HG03432 (cell line): ENCODE data around the gene UBE2L3.
"Not testable (repeated sequence)": the region's sequence is repeated elsewhere in the genome, so short reads cannot be mapped to it uniquely, and the experiment has no call there.

ENCODE experiments used
- ATAC-seq: cut with Tn5 transposase; IDR thresholded peaks from one replicate; pipeline ENCODE4 v1.9.1; 2021; ENCODE audit warnings: mild to moderate bottlenecking, moderate library complexity; ENCODE audit not compliant: unreplicated experiment

Gene UBE2L3

DNA sequence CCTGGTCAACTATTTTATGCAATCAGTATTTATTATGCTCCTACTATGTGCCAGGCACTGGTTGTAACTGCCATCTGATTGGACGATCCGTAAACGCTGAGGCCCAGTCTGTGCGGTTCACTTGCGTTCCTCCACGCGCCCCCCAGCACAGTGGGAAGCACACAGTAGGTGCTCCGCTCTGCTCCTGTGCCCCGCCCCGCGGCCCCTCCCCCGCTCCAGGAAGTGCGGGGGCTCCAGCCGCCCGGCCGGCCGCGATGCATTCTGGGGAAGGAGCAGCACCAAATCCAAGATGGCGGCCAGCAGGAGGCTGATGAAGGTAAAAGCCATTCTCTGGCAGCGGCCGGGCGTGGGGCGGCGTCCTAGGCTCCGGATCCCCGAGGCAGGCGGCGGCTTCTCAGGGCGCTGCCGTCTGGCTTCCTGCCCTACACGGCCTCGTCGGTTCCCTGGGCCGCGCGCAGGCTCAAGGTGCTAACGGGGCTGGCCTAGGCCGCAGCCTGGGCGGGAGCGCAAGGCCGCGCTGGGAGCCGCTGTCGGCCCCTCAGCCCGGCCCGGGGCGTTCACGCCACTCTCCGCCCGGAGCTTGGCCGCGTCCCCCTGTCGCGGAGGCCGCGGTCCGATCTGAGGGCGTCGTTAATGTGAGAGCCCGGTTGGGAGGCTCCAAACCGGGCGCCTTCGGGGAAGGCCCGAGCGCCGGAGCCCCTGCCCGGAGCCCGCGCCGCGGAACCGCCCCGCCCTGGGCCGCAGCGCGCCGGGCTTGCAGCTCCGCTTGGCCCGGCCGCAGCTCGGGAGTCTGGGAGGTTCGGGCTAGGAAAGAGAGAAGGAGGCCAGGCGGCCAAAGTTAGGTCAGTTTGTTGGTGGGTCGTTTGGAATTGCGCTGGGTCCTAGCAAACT, at the start of gene UBE2L3:
Gene UBE2L3, plus strand, starts transcription at position 259 of the 891 bp plus-strand sequence. Its CDS starts 31 bp downstream, at position 290.
- peak; percentile 80 for ATAC-seq

DNA sequence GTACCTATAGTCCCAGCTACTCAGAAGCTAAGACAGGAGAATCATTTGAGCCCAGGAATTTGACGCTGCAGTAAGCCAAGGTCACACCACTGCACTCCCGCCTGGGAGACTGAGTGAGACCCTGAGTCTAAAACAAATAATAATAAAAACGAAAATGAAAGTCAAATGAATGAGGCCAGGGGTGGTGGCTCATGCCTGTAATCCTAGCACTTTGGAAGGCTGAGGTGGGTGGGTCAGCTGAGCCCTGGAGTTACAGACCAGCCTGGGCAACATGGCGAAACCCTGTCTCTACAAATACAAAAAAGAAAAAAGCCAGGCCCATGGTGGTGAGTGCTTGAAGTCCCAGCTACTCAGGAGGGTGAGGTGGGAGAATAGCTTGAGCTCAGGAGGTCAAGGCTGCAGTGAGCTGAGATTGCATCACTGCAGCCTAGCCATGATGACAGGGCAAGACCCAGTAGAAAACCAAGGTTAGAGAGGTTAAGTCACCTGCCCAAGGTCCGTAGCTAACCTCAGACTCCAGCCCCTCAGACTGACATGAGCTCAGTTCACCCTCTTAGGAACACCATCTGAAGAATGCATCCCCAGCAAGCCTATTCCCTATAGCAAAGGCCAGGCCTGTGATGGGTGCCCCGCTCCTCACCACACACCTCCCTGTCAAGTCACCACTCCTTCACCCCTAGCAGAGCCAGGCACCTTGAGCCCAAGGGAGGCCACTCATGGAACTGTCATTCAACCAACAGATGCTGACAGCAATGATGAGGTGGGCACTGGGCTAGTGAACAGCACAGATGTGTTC, 40.6 kb upstream of the UBE2L3 start:
- ATAC-seq = not testable (repeated sequence)

DNA sequence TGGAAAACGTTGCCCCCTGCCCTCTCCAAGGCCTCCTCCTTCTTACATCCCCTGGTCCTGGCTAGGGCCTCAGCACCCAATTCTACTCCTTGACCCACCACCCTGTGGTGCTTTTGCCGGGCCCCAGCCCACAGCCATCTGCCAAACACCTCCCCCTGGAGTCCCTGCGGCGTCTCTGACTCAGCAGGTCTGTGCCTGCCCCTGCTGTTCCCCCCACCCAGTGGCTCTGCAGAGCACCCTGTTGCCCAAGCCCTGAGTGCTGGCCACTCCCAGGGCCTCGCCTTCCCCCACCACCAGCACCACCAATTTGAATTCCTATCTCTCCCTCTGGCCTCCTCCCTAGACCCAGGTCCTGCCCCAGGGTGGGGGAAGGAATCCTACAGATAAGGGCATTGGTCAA, 36.0 kb upstream of the UBE2L3 start:
- ATAC-seq = not testable (repeated sequence)

DNA sequence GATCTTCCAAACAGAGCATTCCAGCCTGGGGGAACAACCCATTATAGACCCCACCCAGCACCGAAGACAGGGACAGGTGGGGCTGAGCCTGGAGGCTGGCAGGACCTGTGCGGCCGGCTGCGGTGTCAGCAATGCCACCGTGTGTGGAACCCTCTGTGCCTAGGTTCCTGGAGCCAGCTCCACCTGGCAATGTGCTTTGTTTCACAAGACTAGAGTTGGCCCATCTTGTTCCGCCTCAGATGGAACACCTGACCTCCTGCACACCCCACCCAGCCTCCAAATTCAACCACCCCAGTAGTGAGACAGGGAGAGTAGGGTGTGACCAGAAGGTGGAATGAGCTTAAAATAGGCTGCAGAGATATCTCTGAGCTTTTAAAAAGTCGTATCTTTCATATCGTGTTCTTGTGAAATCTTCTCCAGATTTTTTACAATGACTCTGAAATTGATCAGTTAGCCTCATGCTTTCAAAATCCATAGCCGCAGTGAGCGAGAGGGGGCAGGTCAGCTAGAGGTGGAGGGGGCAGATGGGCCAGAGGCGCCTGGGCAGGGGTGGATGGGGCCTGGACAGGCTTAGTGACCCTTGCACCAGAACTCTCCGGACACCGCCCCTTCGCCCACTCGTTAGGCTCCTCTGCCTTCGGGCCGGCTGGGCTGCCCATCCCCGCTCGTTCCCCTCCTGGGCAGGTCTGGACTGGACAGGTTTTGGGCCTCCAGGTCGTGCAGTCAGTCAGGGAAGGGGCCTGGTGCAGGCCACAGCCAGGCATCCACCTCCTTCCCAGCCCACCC, 34.5 kb upstream of the UBE2L3 start:
- not testable (repeated sequence) for ATAC-seq

DNA sequence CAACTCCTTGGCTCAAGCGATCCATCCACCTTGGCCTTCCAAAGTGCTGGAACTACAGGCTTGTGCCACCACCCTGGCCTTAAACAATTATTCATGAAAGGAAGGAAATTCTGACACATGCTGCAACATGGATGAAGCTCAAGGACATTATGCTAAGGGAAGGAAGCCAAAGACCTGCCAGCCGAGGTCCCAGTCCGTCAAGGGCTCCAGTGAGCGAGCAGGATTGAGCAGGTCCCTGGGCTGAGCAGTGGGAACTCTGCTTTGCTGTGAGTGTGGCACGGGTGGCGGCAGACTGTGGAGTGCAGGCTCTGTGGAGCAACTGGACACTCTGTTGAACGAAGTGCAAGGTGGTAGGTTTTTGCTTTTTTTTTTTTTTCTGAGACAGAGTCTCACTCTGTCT, 27.7 kb upstream of the UBE2L3 start:
- ATAC-seq = not testable (repeated sequence)

DNA sequence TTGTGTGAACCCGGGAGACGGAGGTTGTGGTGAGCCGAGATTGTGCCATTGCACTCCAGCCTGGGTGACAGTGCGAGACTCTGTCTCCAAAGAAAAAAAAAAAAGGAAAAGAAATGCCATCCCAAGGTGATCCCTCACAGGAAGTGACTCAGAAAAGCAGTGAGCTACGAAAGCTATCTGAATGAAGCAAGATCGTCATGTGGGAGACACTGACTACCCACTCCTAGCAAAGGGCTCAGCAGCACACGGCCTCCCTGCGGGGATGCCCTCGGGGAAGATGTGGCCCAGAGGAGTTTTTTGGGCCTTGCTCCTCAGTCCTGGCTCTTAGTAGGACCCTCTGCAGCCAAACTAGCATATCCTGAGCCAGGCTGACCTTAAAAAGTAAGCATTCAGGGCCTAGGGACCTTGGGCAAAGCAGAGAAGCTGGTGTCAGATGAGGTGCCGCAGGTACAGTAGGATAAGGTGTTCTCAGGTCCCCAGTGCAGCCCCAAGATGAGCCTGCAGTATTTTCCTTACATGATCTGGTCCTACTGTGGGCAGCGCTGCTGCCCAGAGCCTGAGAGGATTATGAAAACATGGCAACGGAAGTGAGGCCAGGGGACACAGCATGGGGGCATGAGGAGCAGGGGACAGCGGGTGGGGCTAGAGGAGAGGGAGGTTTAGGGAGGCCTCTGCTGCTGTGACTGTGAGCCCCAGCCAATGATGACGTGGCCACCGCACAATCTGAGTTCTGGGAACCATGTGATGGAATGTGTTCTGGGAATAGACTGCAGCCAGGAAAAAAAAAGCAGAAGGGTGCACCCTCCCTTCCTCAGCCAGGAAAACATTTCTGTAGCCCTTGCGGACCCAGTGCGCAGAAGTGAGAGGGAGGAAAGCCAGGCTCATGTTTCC, 22.8 kb upstream of the UBE2L3 start:
- not testable (repeated sequence) for ATAC-seq

DNA sequence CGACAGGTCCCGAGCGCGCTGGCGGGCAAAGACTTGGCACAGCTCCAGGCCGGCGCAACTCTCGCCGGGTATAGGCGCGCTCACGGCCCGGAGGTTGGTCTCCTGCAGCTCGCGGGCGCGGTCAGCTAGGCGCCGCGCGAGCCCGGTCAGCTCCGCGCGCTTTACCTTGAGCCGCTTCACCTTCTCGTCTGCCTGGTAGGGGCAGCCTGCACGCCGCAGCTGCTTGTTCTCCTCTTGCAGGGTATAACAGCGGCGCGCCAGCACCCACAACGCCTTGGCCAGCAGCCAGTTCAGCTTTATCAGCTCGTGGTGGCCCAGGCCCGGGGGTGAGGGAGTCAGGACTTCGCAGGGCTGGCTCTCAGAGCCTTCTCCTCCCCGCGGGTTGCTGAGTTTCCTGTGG, 18.0 kb upstream of the UBE2L3 start:
- not testable (repeated sequence) for ATAC-seq

DNA sequence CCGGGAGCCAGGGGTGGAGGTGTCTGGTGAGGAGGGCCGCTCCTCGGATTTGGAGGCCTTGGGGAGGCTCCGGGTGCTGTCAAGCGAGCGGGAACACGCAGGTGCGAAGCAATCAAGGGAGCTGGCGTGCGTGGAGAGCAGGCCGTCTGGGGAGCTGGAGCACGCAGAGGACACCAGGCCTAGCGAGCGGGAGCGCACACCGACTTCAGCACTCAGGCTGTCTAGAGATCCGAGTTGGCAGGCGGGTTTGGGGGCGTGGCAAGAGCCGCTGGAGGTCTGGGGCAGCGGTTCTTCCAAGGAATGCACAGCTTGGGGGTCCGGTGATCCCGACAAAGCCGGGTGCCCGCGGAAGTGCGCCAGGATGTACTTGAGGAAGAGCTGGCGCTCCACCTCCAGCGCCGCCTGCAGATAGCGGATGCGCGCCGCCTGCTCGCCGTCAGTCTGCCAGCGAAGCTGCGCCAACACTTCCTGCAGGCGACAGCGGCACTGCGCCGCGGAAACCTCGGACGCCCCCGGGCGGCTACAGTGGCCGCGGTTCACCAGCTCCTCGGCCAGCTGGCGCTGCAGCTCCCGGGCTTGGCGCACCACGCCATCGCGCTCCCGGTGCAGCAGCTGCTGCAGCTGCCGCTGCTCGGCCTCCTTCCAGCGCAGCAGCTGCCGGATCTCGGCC, 17.4 kb upstream of the UBE2L3 start:
- ATAC-seq = peak; percentile 71

DNA sequence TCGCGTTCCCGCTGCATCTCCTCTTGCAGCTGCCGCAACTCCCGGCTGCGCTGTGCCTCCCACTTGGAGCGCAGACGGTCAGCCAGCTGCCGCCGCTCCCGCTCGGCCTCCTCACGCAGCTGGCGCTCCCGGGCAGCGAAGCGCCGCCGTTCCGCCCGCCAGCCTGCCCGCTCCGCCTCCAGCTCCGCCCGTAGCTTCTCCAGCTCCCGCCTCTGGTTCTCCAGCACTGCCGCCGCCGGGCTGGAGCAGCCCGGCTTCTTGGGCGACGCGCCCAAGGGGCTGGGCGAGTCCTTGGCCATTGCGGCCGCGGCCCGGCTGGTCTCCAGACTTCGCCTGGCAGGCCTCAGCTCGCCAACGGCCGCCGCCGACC, 16.9 kb upstream of the UBE2L3 start:
- peak; percentile 36 for ATAC-seq

DNA sequence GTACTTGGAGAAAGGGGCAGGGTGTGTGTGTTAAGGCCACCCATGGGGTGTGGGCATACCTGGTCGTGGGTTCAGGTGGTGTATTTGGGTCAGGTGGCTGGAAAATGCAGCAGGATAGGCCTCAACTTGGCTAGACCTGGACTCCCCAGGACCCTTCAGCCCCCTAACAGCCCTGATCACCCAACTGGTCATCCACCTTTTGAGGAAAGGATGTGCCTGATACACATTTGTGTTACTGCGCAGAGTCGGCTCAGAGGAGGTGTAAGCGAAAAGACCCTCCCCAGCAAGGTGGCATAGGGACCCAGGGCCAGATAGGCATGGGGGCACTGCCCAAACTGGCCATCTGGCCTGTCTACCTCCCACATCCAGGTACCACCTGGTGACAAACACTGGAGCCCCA, 16.2 kb upstream of the UBE2L3 start, which contains the start of gene RIMBP3C:
Gene RIMBP3C, minus strand, starts transcription at position 101 of the 400 bp plus-strand sequence. CDS start 485 bp downstream, outside the sequence.
- not testable (repeated sequence) for ATAC-seq

DNA sequence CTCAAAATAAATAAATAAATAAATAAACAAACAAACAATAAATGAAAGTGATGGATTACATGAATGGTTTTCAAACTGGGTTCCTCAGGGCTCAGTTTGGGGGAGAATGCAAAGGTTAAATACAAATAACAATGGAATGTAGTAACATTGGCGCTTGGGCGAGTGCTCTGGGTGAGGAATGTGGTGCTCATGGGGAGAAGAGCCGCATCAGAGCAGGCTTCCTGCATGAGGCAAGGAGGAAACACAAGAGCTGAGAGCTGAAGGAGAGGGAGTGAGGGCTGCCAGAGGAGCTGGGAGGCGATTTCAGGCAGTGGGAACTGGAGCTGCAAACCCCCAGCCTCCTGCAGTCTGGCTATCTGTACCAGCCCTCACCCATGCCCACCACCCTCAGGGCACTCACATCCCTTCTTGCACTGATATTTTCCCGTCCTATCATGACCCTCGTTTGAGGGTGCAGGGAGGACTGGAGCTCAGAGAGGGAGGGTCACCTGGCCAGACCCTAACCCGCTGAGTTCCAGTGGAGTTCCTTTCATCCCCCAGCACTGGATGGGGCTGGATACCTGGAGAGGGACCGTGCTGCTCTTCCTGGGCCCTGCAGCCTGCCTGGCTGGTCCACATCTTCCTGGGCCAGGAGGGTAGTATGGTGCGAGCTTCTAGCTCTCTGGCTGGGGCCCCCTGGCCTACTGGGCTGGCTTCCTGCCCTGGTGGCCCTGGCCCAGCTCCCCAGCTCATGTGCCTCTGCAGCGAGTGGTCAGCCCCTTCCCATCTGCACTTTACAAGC, 8.0 kb upstream of the UBE2L3 start:
- ATAC-seq = not testable (repeated sequence)

DNA sequence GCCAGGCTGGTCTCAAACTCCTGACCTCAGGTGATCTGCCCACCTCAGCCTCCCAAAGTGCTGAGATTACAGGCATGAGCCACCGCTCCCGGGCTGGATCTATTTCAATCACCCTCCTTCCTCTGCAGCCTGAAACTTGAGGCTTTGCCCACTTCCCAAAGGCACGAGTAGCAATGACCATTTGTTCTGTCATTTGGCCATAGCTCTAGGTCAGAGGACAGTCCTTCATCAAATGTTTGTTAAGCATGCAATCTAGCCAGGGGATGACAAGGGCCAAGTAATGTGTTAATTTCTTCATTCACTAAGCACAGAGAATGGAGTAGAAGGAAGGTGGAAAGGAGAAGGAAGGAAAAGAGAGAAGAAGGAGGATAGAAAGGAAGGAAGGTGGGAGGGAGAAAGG, 6.9 kb upstream of the UBE2L3 start:
- ATAC-seq = not testable (repeated sequence)

DNA sequence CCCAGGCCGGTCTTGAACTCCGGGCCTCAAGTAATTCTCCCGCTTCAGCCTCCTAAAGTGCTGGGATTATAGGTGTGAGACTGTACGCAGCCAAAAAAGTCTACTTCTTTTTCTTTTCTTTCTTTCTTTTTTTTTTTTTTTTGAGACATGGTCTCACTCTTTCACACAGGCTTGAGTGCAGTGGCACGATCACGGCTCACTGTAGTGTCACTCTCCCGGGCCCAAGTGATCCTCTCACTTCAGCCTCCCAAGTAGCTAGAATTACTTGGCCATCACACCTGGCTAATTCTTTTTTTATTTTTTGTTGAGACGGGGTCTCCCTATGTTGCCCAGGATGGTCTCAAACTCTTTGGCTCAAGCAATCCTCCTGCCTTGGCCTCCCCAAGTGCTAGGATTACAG, 3.6 kb upstream of the UBE2L3 start:
- no peak for ATAC-seq

DNA sequence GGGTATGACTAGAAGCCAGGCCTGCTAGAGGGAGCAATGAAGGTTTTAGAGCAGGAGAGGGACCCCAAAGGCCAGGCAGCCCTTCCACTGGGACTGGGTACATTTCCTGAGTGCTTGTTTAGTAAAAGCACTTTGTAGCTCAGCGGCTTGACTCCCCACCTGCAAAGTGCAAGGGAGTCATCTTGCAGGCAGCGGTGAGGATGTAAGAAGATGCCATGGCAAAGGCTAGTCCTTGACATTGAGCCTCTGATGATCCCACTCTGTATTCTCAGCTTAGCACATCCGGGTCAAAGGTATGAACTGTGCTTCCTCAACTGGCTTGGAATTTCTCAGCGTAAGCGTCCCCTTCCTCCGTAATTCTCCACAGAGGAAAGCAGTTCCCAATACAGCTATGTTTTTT, 3.1 kb upstream of the UBE2L3 start:
- ATAC-seq = no peak

DNA sequence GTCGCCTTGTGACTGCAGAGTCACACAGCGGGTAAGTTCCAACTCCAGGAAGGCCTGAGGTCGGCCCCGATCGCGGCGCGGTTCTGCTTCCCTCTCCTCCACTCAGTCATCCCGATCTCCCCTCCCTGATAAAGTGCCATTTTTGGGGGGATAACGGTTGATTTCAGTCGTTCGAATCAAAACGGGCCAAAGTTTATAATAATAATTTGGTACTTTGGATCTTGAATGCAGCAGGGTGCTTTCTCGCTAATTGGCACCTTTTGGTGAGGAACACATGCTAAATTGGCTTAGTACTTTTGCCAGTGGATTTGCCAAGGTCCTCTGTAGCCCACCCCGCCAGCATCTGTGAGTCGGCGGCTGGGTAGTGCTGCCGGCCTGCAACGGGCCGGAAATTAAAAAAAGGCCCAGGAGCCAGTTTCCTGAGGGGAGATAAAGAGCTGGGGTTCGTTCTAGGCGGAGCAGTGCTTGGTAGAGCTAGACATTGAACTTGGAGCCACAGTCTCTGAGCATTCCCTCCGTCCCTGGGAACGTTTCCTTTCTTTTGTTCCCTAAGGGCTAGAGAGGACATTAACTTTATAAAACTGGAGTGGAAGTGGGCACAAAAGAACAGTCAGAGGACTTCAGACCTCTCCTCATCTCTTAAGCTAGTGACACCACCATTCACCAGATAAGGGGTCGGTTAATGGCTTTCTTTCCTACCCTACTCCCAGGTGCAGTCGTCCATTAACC, 997 bp downstream of the UBE2L3 start:
- peak; percentile 5 for ATAC-seq

DNA sequence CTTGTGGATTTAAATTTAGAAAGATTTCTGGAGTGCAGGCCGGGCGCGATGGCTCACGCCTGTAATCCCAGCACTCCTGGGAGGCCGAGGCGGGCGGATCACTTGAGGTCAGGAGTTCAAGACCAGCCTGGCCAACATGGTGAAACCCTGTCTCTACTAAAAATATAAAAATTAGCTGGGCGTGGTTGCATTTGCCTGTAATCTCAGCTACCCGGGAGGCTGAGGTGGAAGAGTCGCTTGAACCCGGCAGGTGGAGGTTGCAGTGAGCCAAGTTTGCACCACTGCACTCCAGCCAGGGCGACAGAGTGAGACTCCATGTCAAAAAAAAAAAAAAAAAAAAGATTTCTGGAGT, 1.5 kb downstream of the UBE2L3 start:
- ATAC-seq = not testable (repeated sequence)

DNA sequence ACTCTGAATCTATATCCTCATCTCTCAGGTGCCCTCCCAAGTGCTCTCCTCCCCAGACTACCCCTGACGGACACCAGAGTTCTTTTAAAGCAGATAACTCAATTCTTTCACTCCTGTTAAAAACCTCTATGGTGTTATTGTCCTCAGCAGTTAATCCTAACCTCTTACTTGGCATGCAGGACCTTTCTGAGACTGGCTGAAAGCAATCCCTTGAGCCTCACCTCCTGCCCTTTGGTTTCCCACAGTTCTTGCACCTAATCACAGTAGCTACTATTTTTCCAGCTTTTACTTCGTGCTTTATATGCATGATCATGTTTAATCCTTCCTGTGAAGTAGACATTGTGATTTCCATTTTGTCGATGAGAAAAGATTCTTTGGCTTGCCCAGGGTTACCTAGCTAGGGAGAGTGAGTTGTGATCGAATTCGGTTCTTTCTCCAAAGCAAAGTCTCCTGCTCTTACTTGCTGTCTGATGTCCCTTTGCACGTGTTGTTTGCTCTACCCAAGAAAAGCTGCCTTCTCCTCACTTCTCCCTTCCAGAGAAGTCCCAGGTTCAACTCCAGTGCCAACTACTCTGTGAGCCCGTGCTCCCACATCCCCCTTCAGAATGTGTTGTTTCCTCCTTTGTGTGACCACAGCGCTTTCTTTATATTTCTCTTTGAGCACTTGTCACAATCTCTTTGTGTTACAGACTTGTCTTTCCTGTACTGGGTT, 2.1 kb downstream of the UBE2L3 start:
- no peak for ATAC-seq
